Neural crest cell (in vitro differentiated cells): ENCODE data around the gene MCC. TPM values are rescaled to one million over a fixed set of nuclear protein-coding genes. Genes with fewer than 3 reads are reported as not detected.

Experiments used
- DNase-seq: peaks from one replicate; pipeline ENCODE4 v3.0.0; 2021; ENCODE audit warnings: low read depth, mixed read lengths, low spot score
- H3K27ac Mint-ChIP-seq: one replicate; pipeline ENCODE4 v1.8.0; 2021; ENCODE audit warnings: mild to moderate bottlenecking, mixed read lengths; ENCODE audit not compliant: unreplicated experiment
- H3K27me3 Mint-ChIP-seq: 2 replicates; pipeline ENCODE4 v1.8.0; 2021; ENCODE audit warnings: low read depth, mild to moderate bottlenecking, mixed read lengths
- H3K36me3 Mint-ChIP-seq: 2 replicates; pipeline ENCODE4 v1.8.0; 2021; ENCODE audit warnings: low read depth, mild to moderate bottlenecking, mixed read lengths
- H3K4me1 Mint-ChIP-seq: 2 replicates; pipeline ENCODE4 v1.8.0; 2021; ENCODE audit warnings: mixed read lengths
- H3K4me3 Mint-ChIP-seq: one replicate; pipeline ENCODE4 v1.8.0; 2021; ENCODE audit warnings: mild to moderate bottlenecking, mixed read lengths
- H3K9me3 Mint-ChIP-seq: 2 replicates; pipeline ENCODE4 v1.8.0; 2021; ENCODE audit warnings: mixed read lengths
- total RNA-seq: library from RNA; stranded (reverse); gene quantifications from 2 replicates; pipeline ENCODE4 v1.2.1, GENCODE V29; 2021
- TF ChIP-seq, protein P1 (sequence below): fragments of 200-600 bp; sonication (generic); conservative IDR thresholded peaks from 2 replicates; pipeline ENCODE4 v1.5.0; 2021; ENCODE audit warnings: antibody characterized with exemption, mild to moderate bottlenecking

MCC gene
- total RNA-seq, 1 donor from 2014 or later: 10.8 TPM

DNA sequence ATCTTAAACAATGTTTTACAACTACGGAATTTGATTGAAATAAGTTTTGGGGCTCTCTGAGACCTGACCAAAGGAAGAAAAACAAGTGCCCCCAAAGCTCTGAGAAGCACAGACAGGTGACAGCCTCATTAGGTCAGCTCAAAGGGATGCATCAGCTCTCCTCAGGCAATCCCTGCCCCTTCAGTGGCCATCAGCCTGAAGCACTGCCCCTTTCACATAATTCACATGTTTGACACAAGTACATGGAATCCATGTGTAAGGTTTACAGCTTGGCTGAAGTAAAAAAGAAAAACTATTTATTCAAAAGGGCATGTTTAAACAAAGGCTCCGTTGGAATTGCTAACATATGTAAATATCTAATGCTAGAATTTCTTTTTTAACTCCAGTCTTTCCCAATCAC lies 109.7 kb downstream of the MCC start:
- TF ChIP-seq, protein P1, sequence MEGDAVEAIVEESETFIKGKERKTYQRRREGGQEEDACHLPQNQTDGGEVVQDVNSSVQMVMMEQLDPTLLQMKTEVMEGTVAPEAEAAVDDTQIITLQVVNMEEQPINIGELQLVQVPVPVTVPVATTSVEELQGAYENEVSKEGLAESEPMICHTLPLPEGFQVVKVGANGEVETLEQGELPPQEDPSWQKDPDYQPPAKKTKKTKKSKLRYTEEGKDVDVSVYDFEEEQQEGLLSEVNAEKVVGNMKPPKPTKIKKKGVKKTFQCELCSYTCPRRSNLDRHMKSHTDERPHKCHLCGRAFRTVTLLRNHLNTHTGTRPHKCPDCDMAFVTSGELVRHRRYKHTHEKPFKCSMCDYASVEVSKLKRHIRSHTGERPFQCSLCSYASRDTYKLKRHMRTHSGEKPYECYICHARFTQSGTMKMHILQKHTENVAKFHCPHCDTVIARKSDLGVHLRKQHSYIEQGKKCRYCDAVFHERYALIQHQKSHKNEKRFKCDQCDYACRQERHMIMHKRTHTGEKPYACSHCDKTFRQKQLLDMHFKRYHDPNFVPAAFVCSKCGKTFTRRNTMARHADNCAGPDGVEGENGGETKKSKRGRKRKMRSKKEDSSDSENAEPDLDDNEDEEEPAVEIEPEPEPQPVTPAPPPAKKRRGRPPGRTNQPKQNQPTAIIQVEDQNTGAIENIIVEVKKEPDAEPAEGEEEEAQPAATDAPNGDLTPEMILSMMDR: no peak
- Mint-ChIP-seq H3K4me1 (no peaks in the 10 kb centered on the region), H3K27ac (no peak overlapping the region), H3K4me3 (no peak overlapping the region), H3K36me3 (no peaks in the 10 kb centered on the region), H3K27me3 (no peaks in the 10 kb centered on the region), H3K9me3 (no peaks in the 10 kb centered on the region)
- DNase-seq: no peak

- H3K36me3 Mint-ChIP-seq: no peaks in the 10 kb centered on the region
- H3K4me3 Mint-ChIP-seq: no peak overlapping the region
- H3K9me3 Mint-ChIP-seq: no peaks in the 10 kb centered on the region
- no peak for DNase-seq
- no peaks in the 10 kb centered on the region for H3K4me1 Mint-ChIP-seq
- no peaks in the 10 kb centered on the region for H3K27me3 Mint-ChIP-seq
- no peak overlapping the region for H3K27ac Mint-ChIP-seq
- TF ChIP-seq, protein P1: no peak
Observed at GRCh38 chr5:113378081-113378480, 110.2 kb downstream of the MCC start.

DNA sequence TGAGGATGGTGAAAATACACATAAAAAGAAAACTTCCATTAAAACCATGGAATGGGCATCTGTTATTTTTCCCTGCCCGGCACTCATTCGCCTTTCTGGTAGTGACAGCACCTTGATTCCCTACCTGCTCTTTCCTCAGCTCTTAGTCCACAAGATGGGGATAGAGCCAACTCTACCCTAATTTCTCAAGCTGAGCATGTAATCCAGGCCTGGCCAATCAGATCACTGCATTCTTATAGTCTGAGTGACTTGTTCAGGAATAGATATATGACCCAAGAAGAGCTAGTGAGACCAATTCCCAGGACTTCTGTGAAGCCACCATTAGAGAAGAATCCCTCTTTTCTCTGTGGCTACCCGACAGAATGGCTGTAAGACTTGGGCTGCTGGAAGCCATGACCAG lies 111.6 kb downstream of the MCC start:
- TF ChIP-seq, protein P1: no peak
- no peaks in the 10 kb centered on the region for H3K27me3 Mint-ChIP-seq
- H3K27ac Mint-ChIP-seq: no peak overlapping the region
- H3K4me3 Mint-ChIP-seq: no peak overlapping the region
- peaks cover 5% of the 10 kb centered on the region for H3K4me1 Mint-ChIP-seq
- no peak for DNase-seq
- no peaks in the 10 kb centered on the region for H3K36me3 Mint-ChIP-seq
- no peaks in the 10 kb centered on the region for H3K9me3 Mint-ChIP-seq

DNA sequence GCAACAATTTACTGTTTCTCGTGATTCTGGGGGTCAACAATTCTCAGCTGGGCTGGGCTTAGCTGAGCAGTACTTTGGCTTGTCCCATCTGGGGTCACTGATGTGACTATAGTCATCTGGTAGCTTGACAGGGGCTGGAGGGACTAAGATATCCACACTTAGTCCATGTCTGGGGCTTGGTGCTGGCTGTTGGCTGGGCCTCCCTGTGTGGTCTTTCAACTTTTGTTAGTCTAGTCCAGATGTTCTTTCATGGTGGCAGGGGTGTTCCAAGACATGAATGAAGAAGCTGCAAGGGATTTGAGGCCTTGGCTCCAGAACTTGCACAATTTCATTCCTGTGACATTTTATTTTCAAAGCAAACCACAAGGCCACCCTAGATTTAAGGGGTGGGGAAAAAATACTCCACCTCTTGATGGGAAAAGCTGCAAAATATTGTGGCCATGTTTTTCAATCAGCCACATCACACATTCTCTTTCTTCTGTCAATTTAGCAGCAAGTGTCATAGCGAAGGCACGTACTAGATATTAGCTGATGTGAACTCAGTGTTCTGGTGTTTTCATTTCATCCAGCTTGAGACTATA lies 112.7 kb downstream of the MCC start:
- Mint-ChIP-seq H3K4me3 (no peak overlapping the region), H3K27me3 (no peaks in the 10 kb centered on the region), H3K36me3 (no peaks in the 10 kb centered on the region), H3K4me1 (peaks cover 5% of the 10 kb centered on the region), H3K9me3 (no peaks in the 10 kb centered on the region), H3K27ac (no peak overlapping the region)
- no peak for DNase-seq
- TF ChIP-seq, protein P1: no peak

GRCh38 chr5:113373426-113373825 lies 114.8 kb downstream of the MCC start:
- H3K36me3 Mint-ChIP-seq: no peaks in the 10 kb centered on the region
- no peaks in the 10 kb centered on the region for H3K9me3 Mint-ChIP-seq
- no peaks in the 10 kb centered on the region for H3K27me3 Mint-ChIP-seq
- H3K4me3 Mint-ChIP-seq: no peak overlapping the region
- TF ChIP-seq, protein P1: no peak
- H3K4me1 Mint-ChIP-seq: peaks cover 5% of the 10 kb centered on the region
- no peak overlapping the region for H3K27ac Mint-ChIP-seq
- no peak for DNase-seq
